ENCODE data around the gene C3orf70.

- no peak for TF ChIP-seq POLR2AphosphoS5 (IDR thresholded peaks at IDR 0.05)
- no peak for TF ChIP-seq POLR2A (IDR thresholded peaks at IDR 0.05)
Measured at GRCh38 chr3:185065059-185065458, 87.8 kb downstream of the C3orf70 start.

Data from spleen (tissue), 3 donors.